ENCODE measurements around the gene SLC44A1.

Gene SLC44A1

GRCh38 chr9:105396901-105397300 is 152.4 kb downstream of the SLC44A1 start:
- no peak for DNase-seq

GRCh38 chr9:105399117-105399516 is 154.7 kb downstream of the SLC44A1 start:
- no peak for DNase-seq

DNA sequence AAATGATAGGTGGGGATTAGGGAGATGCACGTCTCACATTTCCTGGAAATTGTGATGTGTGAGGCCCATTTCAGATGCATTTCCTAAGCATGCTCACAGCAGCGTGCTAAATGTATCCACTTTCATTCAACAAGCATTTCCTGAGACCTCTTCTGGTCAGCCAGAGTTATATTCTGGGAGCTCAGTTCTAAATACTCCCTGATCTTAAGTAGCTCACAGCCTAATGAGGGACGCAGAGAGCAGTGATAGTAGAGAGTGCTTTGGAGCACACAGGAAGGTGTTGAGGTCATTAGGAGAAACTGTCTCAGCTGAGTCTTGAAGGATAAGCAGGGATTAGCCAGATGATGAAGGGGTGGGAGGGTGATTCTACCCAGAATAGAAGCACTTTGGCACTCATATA is 157.2 kb downstream of the SLC44A1 start:
- DNase-seq = no peak

DNA sequence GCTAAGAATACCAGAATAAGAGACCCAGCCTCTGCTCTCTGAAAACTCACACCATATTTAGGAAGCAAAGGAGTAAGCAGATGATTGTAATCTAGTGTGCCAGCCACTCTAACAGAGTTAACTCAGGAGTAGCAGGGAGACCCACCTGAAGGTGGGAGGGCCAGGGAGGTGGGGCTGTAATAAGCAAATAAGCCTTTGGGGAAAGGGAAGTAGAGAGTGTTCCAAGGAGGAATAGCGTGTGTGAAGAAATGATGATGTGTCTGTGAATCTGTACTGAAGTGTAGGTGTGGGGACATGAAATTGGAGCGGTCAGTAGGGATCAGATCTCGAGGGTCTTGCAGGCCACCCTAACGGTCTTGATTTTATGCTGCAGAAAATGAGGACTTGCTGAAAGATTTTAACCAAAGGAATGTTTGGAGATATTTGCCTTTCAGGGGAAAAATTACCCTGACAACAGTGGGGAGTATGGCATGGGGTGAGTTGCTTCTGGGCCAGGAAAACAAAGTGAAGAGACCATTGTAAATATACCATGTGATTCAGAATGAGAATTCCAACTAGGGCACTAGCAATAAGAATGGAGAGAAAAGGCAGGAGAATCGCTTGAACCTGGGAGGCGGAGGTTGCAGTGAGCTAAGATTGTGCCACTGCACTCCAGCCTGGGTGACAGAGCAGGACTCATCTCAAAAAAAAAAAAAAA is 159.2 kb downstream of the SLC44A1 start:
- DNase-seq = no peak

- DNase-seq = peak; percentile 81
Measured at GRCh38 chr9:105405514-105406131, 161.2 kb downstream of the SLC44A1 start.

DNA sequence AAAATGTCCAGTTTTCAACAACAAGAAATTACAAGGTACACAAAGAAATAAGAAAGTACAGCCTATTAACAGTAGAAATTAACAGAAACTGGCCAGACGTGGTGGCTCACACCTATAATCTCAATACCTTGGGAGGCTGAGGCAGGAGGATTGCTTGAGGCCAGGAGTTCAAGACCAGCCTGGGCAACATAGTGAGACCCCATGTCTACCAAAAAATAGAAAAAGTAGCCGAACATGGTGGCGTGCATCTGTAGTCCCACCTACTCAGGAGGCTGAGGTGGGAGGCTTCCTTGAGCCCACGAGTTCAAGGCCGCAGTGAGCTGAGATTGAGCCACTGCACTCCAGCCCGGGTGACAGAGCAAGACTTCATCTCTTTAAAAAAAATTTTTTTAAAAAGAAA is 161.9 kb downstream of the SLC44A1 start:
- no peak for DNase-seq

GRCh38 chr9:105413525-105413924 is 169.1 kb downstream of the SLC44A1 start:
- DNase-seq = no peak

- peak; percentile 65 for DNase-seq
Measured at GRCh38 chr9:105414947-105415661, 170.7 kb downstream of the SLC44A1 start.

DNA sequence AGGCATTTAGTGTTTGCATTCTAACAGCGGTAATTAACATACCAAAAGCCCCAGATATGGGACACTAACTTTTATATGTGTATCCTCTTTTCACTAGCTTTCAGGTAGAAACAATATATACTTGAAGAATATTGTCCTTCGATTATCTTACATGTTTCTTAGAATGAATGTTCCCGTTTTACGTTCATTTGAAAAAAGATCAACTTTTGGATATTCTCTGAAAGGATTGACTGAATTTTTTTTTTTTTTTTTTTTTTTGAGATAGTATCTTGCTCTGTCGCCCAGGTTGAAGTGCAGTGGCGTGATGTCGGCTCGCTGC is 171.2 kb downstream of the SLC44A1 start:
- DNase-seq = no peak

DNA sequence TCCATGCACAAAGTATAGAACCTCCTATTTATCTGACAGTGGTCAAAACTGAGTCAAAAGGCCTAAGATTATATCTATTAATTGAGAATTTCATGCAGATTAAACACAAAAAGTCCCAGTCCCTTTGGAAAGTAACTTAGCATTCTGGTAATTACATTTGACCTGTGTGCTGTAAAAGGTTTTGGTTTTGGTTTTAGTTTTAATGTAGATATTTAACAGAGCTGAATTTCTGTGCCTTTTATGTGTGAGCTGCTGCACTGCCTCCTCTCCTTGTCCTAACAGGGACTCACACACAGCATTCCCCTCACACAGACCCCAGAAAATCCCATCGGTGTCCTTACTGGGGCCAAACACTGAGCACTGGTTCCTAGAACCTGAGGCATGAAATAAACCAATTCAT is 172.4 kb downstream of the SLC44A1 start:
- DNase-seq = no peak

DNA sequence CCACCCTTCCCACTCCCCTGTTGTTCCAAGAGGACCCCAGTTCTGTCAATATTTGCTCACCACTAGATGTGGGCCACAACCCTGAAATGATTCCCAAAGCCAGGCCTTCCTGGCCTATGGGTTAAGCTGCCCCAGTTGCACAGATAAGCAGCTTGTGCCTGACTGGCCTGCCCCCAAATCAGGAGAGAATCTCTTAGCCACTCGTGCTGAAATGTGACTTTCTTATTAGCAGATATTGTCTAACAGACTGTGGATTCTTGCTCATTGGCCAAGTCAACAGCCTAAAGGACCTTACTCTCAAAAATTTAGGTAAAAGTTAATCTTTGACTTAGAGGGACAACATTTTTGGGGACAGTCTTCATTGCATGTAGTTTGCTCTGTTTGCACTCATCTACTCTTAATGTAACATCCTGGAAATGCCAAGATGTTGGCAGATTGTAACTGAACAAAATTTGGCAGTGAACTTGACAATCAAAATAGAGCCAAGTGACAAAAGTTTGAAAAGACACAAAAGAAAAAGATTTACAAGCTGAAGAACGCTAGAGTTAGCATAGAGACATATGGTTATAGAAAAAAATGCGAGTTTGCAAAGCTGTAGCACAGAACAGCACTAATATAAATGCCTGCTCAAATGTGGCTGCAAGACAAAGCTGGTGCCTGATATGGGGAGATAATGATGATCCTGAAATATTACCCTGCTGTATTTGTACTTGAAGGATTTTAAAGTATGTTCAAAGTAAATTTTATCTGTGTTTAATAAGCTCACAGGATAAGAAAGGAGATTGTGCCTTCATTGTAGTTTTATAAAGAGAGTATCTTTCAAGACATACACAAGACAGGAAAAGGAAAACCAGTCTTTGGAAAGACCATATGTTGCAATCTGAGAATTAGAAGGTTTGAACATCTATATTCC is 174.4 kb downstream of the SLC44A1 start:
- DNase-seq = no peak

DNA sequence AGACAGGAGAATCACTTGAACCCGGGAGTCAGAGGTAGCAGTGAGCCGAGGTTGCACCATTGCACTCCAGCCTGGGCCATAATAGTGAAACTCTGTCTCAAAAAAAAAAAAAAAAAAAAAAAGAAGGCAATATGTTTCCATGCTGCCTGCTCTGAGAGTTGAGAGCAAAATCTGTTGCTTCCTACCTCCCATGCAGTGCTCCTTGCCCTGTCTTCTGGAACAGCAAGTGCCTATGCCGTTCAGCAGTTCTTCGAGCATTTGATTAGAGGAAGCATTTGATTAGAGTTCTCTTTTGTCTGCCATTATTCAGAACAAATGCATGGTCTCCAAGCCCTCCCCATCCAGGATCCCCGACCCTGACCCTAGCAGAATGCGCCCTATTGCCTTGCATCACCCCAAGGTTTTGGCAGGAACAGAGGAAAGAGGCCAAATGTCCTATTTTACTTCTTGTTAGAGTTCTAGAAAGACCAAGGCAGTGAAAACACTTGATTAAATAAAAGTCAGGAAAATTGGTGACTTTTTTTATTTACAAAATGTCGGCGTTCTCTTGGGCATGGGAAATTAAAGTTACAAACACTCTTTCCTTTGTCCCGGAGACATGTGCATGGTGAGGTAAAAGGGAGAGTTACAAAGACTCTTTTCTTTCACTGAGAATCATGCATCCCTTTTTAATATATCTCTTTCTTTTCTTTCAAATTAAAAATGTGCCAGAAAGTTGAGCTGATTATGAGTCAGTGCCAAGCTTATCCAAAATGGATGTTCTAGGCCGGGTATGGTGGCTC is 175.6 kb downstream of the SLC44A1 start:
- no peak for DNase-seq

DNA sequence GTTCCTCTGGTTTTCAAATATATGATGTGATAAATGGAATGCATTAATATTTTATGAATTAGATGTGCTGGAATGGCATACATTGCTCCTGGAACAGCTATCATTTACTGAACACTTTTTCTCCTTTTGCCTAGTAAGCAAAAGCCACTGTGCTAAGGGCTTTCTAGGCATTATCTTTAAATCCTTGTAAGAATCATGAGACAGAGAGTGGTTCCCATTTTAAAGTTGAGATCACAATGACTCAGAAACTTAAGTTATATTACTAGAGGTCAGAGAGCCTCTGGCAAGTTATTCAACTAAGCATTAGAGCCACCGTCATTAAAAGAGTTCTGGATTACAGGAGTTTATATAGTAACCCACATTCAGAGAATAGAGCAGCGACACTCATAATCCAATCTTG is 176.7 kb downstream of the SLC44A1 start:
- DNase-seq = no peak

GRCh38 chr9:105421864-105422263 is 177.4 kb downstream of the SLC44A1 start:
- no peak for DNase-seq

DNA sequence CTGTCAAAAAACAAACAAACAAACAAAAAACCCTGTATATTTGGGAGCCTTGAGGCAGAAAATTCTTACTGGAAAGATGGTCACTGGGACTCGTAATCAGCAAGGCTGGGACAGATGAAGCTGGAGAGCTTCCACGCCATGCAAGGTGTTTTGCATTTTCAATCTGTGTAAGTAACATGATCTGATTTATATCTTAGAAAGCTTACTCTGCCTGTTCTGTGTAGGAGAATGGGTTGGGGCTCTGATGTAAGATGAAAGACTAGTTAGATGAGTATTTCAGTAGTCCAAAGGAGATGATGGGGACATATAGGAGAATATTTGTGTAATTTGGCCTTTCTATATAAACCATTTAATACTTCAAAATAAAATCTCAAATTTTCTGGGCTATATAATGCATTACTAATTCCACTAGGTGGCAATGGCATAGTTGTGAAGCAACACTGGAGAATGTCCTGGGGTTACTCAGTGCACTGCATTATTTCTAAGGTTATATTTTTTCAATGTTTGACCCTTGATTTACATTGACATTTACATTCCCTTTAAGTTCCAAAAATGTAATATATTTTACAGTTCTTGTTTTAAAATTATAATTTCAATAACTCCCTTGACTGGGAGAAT is 181.5 kb downstream of the SLC44A1 start:
- no peak for DNase-seq

DNA sequence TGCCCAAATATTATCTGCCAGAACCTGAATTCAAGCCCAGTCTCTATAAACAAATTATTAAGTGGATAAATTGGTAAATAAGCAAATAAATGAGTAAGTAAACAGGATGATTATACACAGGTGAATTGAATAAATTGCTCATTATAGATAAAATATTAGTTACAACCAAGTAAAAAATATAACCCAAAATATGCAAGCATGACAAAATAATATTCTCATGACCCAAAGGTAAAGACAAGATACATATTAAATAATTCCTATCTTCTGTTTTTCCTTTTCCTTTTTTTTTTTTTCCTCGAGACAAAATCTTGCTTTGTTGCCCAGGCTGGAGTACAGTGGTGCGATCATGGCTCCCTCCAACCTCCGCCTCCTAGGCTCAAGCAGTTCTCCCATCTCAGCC is 182.2 kb downstream of the SLC44A1 start:
- no peak for DNase-seq

GRCh38 chr9:105431424-105432246 is 187.2 kb downstream of the SLC44A1 start:
- no peak for DNase-seq

GRCh38 chr9:105432247-105432842 is 187.9 kb downstream of the SLC44A1 start:
- DNase-seq = no peak

DNA sequence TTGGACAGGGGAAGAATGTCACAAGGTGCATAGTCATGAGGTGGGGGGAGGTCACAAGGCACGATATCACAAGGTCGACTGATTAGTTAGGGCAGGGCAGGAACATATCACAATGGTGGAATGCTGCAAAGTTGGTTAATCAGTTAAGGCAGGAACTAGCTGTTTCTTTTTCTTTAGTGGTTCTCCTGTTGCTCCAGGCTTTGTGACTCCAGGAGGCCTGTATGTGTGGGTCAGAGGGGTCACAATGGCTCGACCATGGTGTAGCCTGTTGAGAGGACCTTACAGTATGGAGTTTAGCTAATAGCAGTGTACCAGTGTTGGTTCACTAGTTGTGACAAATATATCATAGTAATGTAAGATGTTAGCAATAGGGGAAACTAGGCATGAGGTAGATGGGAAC is 191.0 kb downstream of the SLC44A1 start:
- no peak for DNase-seq

- DNase-seq = no peak
Measured at GRCh38 chr9:105436783-105437182, 192.3 kb downstream of the SLC44A1 start.

GRCh38 chr9:105437704-105438103 is 193.3 kb downstream of the SLC44A1 start:
- DNase-seq = peak; percentile 12

All from activated CD4-positive, alpha-beta T cell treated with anti-CD3 and anti-CD28 coated beads, Interleukin-2, Interleukin-6, amounts not matched to agents 100 ng/mL and 50 ng/mL, durations not matched to agents 16 hours and 8 hours (primary cell).